Nephron progenitor cell (in vitro differentiated cells): ENCODE results near the gene LCN6.
"Not testable (repeated sequence)": the region's sequence is repeated elsewhere in the genome, so short reads cannot be mapped to it uniquely, and the experiment has no call there.

ENCODE experiments used
- DNase-seq: peaks from one replicate; pipeline ENCODE4 v3.0.0; 2021
- H3K27ac Mint-ChIP-seq: 2 replicates; pipeline ENCODE4 v1.8.0; 2021; ENCODE audit warnings: mild to moderate bottlenecking, moderate library complexity, mixed read lengths
- H3K27me3 Mint-ChIP-seq: 2 replicates; pipeline ENCODE4 v1.8.0; 2021; ENCODE audit warnings: mild to moderate bottlenecking, low read depth, mixed read lengths; ENCODE audit not compliant: poor library complexity
- H3K36me3 Mint-ChIP-seq: 2 replicates; pipeline ENCODE4 v1.8.0; 2021; ENCODE audit warnings: low read depth, mixed read lengths
- H3K4me1 Mint-ChIP-seq: 2 replicates; pipeline ENCODE4 v1.8.0; 2021; ENCODE audit warnings: mixed read lengths
- H3K4me3 Mint-ChIP-seq: 2 replicates; pipeline ENCODE4 v1.8.0; 2021; ENCODE audit warnings: mild to moderate bottlenecking, moderate library complexity, mixed read lengths
- H3K9me3 Mint-ChIP-seq: 2 replicates; pipeline ENCODE4 v1.8.0; 2021; ENCODE audit warnings: mild to moderate bottlenecking, moderate library complexity, mixed read lengths
- TF ChIP-seq, protein P1 (sequence below): fragments of 200-600 bp; sonication (generic); IDR thresholded peaks from 2 replicates; pipeline ENCODE4 v1.5.0; 2021; ENCODE audit warnings: antibody characterized with exemption

Gene LCN6

DNA sequence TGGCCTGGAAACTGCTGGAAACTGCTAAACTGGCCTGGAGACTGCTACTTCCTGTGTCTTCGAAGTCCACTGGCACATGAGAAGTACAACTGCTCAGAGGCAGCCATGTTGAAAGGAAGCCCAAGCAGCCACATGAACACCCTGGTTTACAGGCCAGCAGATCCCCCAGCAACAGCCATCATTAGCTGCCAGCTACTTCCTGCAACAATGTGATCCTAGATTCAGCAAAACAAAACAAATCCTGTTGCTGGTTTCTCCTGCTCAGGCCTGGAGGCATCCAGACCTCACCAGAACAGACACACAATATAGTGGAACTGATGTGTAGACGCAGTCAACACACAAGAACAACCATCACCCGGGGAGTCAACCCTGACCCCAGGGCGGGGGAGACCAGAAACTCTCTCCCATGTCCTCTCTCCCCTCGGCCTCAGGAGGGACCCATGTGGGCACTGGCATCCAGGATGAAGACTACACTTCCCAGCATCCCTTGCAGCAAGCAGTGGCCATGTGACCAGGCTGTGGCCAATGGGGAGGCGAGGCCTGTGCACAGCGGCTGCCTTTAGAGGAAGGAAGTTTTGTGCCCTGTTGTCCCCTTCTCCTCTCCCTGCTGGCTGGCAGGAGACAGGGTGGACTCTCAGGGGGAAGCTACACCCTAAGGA, 25.2 kb upstream of the LCN6 start:
- peaks cover 25% of the 10 kb centered on the region for H3K4me1 Mint-ChIP-seq
- no peak for DNase-seq
- TF ChIP-seq, protein P1, sequence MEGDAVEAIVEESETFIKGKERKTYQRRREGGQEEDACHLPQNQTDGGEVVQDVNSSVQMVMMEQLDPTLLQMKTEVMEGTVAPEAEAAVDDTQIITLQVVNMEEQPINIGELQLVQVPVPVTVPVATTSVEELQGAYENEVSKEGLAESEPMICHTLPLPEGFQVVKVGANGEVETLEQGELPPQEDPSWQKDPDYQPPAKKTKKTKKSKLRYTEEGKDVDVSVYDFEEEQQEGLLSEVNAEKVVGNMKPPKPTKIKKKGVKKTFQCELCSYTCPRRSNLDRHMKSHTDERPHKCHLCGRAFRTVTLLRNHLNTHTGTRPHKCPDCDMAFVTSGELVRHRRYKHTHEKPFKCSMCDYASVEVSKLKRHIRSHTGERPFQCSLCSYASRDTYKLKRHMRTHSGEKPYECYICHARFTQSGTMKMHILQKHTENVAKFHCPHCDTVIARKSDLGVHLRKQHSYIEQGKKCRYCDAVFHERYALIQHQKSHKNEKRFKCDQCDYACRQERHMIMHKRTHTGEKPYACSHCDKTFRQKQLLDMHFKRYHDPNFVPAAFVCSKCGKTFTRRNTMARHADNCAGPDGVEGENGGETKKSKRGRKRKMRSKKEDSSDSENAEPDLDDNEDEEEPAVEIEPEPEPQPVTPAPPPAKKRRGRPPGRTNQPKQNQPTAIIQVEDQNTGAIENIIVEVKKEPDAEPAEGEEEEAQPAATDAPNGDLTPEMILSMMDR: no peak
- no peak overlapping the region for H3K27ac Mint-ChIP-seq
- H3K27me3 Mint-ChIP-seq: peaks cover 50% of the 10 kb centered on the region
- H3K36me3 Mint-ChIP-seq: no peaks in the 10 kb centered on the region
- H3K4me3 Mint-ChIP-seq: no peak overlapping the region
- H3K9me3 Mint-ChIP-seq: peaks cover 26% of the 10 kb centered on the region

DNA sequence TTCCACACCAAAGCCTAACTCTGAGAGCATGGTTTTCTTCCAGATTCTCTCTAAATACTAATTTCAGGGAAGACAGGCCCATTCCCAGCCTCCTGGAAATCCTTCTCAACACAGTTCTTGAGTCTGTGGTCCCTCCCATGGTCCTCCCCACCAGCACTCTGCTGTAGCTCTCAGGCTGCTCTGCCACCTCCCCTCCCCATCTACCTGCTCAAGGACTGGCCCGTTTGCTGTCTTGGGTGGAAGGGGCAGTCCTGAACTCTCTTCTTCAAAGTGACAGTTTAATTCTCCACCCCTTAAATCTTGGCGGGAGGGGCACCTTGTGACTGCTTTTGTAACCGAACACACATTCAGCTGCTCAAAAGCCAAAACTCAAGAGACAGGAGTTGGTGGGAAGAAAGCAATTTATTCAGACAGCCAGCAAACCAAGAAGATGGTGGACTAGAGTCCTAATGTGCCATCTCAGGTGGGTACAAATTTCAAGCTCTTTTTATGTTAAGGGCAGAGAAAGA, 23.6 kb upstream of the LCN6 start:
- H3K4me3 Mint-ChIP-seq: no peak overlapping the region
- DNase-seq: no peak
- TF ChIP-seq, protein P1: no peak
- H3K27me3 Mint-ChIP-seq: peaks cover 51% of the 10 kb centered on the region
- H3K27ac Mint-ChIP-seq: no peak overlapping the region
- peaks cover 17% of the 10 kb centered on the region for H3K9me3 Mint-ChIP-seq
- H3K36me3 Mint-ChIP-seq: no peaks in the 10 kb centered on the region
- H3K4me1 Mint-ChIP-seq: peaks cover 13% of the 10 kb centered on the region

DNA sequence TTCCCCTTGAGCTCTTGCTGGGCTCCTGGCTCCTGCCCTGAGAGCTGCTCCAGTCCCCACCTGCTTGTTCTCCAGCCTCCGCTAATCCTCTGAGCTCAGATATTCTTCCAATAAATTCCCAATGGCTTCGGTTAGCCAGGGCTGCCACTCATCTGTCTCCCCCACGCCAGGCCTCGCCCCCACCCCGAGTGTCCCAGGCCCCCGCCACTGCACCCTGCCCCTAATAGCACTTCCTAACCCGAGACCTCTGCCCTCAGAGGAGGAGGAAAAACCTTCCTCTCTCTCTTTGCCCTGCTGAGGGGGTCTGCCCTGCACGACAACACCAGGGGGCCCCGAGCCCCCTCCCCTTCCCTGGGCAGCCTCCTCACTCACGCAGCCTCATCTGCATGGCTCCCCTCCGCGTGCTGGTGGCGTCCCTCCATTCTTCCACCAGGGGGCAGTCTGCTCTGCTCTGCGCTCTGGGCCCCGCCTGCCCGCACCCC, 21.4 kb upstream of the LCN6 start:
- no peak overlapping the region for H3K27ac Mint-ChIP-seq
- H3K9me3 Mint-ChIP-seq: peaks cover 14% of the 10 kb centered on the region
- peaks cover 19% of the 10 kb centered on the region for H3K4me1 Mint-ChIP-seq
- TF ChIP-seq, protein P1: peak; percentile 37
- DNase-seq: peak; percentile 79
- peaks cover 46% of the 10 kb centered on the region for H3K27me3 Mint-ChIP-seq
- peak overlapping the region; percentile 65 for H3K4me3 Mint-ChIP-seq
- H3K36me3 Mint-ChIP-seq: no peaks in the 10 kb centered on the region

DNA sequence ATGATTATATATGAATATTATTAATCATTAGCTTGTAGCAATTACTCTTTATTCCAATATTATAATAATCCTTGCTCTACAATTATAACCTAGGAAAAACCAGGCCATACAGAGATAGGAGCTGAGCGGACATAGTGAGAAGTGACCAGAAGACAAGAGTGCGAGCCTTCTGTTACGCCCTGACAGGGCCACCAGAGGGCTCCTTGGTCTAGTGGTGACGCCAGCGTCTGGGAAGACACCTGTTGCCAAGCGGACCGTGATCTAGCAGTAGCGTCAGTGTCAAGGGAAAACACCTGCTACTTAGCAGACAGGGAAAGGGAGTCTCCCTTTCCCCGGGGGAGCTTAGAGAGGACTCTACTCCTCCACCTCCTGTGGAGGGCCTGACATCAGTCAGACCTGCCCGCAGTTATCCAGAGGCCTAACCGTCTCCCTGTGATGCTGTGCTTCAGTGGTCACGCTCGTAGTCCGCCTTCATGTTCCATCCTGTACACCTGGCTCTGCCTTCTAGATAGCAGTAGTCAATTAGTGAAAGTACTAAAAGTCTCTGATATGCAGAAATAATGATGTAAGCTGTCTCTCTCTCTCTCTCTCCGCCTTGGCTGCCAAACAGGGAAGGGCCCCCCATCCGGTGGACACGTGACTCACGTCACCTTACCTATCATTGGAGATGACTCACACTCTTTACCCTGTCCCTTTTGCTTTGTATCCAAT, 18.2 kb upstream of the LCN6 start:
- Mint-ChIP-seq H3K27me3 (peaks cover 34% of the 10 kb centered on the region), H3K4me1 (peaks cover 19% of the 10 kb centered on the region)
- not testable (repeated sequence) for H3K9me3 Mint-ChIP-seq, H3K4me3 Mint-ChIP-seq, H3K27ac Mint-ChIP-seq, H3K36me3 Mint-ChIP-seq
- TF ChIP-seq, protein P1: peak; percentile 50
- DNase-seq: peak; percentile 47

DNA sequence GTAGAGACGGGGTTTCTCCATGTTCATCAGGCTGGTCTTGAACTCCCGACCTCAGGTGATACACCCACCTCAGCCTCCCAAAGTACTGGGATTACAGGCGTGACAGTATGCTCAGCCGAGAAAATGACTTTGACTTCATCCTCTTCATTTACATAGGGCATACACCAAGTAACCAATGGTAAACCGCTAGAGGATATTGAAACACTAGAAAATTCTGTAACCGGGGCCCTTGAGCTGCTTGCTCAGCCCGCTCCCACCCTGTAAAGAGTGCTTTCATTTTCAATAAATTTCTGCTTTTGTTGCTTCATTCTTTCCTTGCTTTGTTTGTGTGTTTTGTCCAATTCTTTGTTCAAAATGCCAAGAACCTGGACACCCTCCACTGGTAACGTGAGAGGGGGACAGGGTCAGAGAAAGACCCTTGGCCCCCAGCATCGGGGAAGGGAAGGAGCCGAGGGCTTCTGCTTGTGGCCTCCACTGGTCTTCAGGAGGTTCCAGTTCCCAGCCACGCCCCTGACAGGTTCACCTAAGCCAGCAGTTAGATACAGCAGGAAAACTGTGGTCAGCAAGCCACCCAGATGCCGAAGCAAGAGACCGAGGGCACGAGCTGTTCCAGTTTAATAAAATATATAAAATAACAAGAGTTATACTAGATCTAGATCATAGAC, 17.6 kb upstream of the LCN6 start:
- not testable (repeated sequence) for H3K4me3 Mint-ChIP-seq, H3K27ac Mint-ChIP-seq, H3K9me3 Mint-ChIP-seq, DNase-seq, H3K36me3 Mint-ChIP-seq
- peaks cover 28% of the 10 kb centered on the region for H3K27me3 Mint-ChIP-seq
- peaks cover 25% of the 10 kb centered on the region for H3K4me1 Mint-ChIP-seq

DNA sequence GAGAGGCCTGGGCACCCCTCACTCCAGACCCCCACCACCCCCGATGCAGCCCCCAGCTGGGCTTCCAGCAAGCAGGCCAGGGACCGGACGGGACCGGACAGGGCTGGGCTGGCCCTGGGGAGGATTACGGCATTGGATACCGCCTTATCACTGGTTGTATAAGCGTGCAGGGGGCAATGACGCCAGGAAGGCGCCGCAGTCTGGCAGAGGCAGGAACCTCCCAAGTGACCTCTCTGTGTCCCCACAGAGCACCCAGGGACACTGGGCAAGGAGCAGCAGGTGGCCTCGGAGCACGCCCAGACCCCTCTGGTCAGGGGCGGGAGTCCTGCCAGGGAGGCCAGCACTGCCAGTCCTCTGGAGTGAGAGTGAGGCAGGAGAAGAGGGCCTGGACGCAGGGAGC, 16.7 kb upstream of the LCN6 start:
- Mint-ChIP-seq H3K27ac (no peak overlapping the region), H3K27me3 (peaks cover 23% of the 10 kb centered on the region), H3K4me3 (no peak overlapping the region), H3K4me1 (peaks cover 31% of the 10 kb centered on the region), H3K9me3 (no peaks in the 10 kb centered on the region), H3K36me3 (no peaks in the 10 kb centered on the region)
- DNase-seq: no peak
- TF ChIP-seq, protein P1: no peak
